Measurements from ENCODE around the gene PDE7B.
A peak's percentile ranks its signal among the peaks of the same experiment; 100 is the strongest.

The PDE7B gene

DNA sequence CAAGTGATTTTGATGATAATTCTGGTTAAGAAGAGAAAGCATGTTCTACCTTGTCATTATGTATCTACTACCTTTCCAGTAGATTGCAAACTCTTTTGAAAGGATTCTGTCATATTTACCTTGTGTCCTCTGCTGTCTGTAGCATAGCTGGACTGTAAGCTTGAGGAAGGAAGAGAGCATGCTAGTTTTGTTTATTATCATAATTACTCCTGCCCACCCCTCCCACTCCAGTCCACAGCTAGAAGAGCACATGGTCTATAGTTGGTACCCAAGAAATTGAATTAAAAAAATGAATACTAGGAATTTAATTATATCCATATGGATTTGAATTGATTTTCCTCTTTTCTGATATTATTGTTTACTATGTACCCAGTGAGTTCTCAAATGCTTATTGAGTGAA lies 40.2 kb downstream of the PDE7B start:
- DNase-seq: no peak

DNA sequence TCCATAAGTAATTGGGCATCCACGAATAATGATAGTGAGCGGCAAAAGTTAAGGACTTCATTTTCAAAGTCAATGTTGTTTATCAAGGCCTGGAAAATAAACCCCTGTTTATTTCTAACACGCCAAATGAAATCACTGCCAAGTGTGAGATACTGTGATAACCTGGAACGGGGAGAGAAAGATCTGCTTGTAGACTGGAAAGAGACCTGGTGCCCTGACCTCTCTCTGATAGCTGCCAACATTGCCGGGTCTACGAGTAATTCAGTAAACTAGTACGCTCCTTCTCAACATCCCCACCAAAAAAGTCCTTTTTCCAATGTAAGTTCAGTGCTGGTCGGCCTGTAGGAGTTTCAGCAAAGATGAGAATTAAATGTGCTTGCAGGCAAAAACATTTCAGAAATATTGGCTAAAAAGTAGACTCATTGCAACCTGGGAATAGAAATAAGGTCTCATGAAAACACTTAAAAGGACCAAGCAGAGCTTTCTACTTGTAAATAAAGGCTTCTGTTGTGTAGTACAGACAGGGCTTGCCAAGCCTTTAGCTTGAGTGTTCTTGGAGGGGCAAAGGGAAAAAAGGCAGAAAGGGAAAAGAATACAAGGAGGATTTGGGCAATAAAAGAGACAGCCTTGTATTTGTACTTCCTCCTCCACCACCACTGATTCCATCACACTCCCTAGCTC lies 43.9 kb downstream of the PDE7B start:
- DNase-seq: no peak

- DNase-seq: no peak
Measured at GRCh38 chr6:135897087-135897486, 45.6 kb downstream of the PDE7B start.

DNA sequence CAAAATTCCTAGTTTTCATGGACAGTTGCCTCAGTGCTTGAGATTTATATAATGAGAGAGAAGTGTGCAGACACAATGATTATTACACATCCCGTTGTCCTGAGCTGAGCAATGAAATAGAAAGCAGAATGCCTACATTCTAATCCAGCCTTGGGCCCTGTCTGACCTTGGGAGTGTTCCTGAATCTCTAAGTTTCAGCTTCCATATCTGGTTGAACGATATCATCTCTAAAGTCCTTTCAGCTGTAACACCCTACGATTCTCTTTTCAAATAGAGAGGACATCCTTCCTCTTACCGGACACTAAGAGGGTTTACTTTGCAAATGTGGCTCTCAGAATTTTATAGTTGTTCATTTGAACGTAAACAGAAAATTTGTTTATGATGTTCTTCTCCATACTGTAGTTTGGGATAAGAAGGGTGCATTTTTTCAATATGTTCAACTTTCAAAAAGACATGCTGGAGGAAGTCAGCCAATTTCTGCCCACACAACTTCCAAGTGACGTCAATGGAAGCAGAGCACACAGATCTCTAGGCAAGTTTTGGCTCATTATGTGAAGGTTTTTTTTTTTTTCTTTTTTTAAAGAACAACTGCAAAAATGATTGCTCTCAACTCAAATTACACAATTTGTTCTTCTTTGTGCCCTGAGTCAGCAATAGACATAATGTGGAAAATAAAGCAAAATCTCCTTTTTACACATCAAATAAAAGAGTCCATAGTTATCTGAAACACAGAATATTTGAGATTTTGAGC lies 50.4 kb downstream of the PDE7B start:
- no peak for DNase-seq

- no peak for DNase-seq
Measured at GRCh38 chr6:135902756-135903331, 51.3 kb downstream of the PDE7B start.

- no peak for DNase-seq
Measured at GRCh38 chr6:135904666-135905065, 53.2 kb downstream of the PDE7B start.

DNA sequence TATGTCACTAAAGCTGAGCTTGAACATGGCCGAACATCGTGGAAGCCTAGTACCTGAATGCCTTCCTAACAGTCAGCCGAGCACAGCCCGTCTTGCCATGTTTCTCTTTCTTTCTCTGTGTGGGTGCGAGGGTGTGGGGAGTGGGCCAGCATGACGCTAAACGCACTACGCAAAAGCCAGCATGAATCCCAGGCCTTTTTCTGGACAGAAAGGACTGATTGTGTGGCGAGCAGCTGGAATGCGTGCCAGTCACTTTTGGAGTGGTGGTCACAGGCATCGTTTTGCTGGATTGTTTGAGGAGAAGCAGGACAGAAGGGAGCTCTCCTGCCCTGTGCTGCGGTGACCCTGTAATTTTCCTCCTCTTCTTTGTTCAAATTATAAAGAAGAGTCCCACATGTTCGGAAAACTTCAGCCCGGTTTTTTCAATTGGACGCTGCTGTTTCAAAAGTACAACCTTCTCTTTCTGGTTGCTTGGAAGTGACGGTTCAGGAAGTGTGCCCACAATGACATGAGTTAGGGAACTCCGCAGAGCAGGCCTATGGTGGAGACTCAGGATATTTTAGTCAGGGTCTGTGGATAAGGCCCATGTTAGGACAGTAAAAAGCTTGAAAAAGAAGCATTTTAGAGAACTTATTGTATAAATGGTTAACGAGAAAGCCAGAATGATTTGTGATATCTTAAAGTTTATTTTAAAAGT lies 54.3 kb downstream of the PDE7B start:
- no peak for DNase-seq

DNA sequence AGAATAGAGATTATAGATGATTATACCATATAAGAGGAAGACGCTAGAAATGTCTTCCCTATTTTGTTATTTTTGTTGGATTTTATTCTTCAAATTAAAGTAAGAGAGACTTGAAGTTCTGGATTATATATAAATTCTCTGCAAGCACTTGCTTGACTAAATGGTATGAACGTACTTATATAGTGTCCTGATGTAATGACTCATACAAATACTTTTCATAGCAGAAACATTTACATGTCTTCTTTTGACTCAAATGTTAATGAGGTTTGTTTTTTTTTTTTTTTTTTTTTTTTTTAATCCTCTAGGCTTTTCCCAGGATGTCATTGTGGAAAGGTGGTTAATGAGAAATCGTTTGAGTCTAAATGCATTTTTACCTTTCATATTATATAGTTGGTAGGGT lies 55.0 kb downstream of the PDE7B start:
- DNase-seq: no peak

GRCh38 chr6:135906972-135907465 lies 55.5 kb downstream of the PDE7B start:
- no peak for DNase-seq

GRCh38 chr6:135909737-135910387 lies 58.4 kb downstream of the PDE7B start:
- peak; percentile 64 to 67 for DNase-seq

- no peak for DNase-seq
Measured at GRCh38 chr6:135910790-135911618, 59.5 kb downstream of the PDE7B start.

DNA sequence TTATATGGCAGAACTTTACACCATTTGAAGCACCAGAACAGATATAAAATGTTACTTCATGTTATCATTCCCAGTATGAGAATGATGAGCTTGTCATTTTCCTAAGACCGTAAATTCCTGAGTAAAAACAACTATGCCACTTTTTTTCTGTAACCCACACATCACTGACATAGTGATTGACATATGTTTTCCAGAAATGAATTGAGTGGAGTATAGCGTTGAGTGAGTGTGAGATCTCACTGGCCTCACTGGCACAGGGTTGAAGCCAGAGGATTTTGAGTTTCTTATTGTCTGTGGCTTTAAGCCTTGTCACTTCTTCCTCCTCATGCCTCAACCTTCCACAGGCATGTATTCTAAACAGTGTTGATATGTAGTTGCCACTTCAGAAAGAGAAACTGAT lies 62.3 kb downstream of the PDE7B start:
- no peak for DNase-seq

DNA sequence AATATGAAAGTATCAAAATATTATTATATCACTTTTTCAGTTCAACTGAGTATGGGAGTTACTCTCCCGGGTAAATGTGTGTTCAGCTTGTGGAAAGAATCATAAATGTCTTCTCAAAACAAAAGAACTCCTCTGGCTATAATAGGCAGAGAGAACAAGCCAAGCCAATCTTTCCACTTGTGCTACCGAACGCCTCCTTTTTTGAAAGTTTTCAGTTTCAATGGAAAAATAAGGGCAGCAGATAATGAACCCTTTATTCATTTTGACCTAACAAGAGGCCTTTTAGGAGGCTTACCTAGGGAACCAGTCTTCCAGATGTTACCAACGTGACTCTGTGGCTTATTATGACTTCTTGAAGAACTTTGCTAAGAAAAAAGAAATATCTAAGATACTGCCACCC lies 67.5 kb downstream of the PDE7B start:
- no peak for DNase-seq

- no peak for DNase-seq
Measured at GRCh38 chr6:135920689-135921088, 69.2 kb downstream of the PDE7B start.

DNA sequence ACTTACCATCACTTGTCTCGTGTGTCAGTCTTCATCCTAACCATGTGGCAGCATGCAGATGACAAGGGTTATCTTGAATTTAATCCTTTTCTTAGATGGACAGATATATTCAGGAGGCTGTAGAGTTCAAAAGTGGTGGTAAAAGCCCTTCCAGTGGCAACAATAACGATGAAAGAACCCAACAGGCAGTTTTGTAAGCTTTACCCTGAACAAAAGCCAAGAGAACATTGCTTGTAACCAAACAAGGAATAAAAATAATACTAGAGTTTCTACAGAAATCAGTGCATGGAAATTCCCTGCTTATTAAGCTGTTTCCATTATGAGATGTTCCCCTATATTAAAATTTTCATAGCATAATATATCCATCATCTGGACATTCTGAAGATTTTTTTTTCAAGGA lies 69.7 kb downstream of the PDE7B start:
- no peak for DNase-seq

GRCh38 chr6:135922174-135922573 lies 70.7 kb downstream of the PDE7B start:
- DNase-seq: no peak

DNA sequence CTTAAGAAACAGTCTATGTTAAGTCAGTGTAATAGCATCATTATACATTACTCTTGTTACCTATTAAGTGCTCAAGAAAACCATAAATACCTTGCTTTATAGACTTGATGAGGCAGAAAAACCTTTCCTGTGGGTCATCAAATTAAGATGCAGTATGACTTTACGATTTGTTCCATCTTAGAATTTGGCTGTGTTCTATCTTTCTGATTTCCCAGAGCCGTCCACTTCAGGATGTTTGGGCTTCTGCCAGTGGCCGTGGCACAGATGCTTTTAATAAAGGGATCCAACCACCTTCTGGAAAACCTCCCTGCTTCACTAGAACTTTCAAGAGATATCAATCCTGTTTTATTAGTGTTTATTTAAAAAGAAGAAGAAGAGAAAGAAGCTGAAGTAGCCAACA lies 71.2 kb downstream of the PDE7B start:
- no peak for DNase-seq

DNA sequence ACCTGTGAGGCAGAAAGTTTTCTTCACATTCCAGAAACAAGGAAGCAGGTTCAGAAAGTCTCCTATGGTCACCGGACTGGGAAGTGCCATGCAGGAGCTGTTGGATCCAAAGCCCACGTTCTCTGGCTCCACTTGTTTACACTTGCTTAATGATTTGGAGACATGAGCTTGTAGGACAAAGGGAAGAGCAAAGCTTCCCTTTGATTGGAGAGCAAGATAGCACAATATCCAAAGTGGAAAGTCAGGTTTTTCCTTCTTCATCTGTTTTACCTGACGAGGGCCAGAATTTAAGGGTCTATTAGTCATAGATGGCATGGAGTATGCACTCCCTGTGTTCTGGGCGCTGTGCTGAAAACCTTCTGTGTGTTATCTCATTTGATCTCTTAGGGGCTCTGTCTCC lies 81.2 kb downstream of the PDE7B start:
- no peak for DNase-seq

GRCh38 chr6:135935941-135936601 lies 84.6 kb downstream of the PDE7B start:
- no peak for DNase-seq

DNA sequence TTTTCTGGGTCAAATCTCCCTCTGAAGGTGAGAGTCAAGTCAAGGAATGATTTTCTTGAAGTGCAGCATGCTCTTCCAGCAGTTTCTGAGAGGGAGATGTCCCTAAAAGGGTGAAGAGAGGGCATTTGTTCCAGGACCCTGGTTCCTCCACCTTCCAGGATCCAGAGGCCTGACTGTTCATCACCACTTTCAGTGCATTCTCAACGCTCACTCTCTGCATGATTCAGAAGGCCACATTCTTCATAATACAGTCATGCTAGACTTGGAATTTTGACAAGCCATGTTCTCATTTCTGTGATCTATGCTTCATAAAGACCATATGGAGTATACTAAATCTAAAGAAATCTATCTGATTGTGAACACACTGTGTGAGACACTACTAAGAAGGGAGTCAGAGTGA lies 85.1 kb downstream of the PDE7B start:
- DNase-seq: no peak

DNA sequence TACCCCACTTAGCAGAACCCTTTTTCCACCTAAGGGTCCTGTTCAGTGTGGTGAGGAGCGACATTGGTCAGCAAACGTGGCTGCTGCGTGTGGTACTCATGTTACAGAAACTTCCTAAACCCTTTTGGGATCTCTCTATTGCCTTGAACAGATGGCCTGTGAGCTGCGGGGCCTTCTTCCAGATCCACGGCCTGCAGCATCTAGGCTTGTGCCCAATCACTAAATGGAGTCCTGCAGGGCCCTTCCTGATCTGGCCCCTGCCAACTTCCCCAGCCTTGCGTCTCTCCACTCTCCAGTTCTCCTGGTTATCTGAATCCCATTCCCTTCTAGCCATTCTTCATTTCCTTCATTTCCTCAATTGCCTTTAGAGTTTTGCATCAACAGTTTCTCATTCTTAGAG lies 85.6 kb downstream of the PDE7B start:
- DNase-seq: no peak

Measured in AML-193 (cell line).